T-helper 17 cell (primary cell): Measurements from ENCODE around the gene CEPT1. TPM values are rescaled to one million over a fixed set of nuclear protein-coding genes. Genes with fewer than 3 reads are reported as not detected.

Experiments
- ATAC-seq: fragments of 150-1000 bp; cut with Tn5 transposase; 2 replicates; pipeline ENCODE4 v1.10.0; 2021; ENCODE audit warnings: mild to moderate bottlenecking, moderate library complexity
- DNase-seq, 3 donors: peaks; one replicate each; pipeline versions ENCODE4 v3.0.0 to v3.0.0-alpha.2; 2020 to 2021
- H3K9me3 ChIP-seq: one replicate; pipeline ENCODE4 v1.7.0; 2013; ENCODE audit warnings: low read length, mild to moderate bottlenecking; ENCODE audit not compliant: control insufficient read depth, poor library complexity, severe bottlenecking
- H3K27ac Mint-ChIP-seq: one replicate; pipeline ENCODE4 v1.8.0; 2022; ENCODE audit warnings: mild to moderate bottlenecking, moderate library complexity, mixed read lengths
- H3K27me3 Mint-ChIP-seq: one replicate; pipeline ENCODE4 v1.8.0; 2022; ENCODE audit warnings: mixed read lengths
- H3K36me3 Mint-ChIP-seq: one replicate; pipeline ENCODE4 v1.8.0; 2022; ENCODE audit warnings: low read depth, mixed read lengths
- H3K4me1 Mint-ChIP-seq: one replicate; pipeline ENCODE4 v1.8.0; 2022; ENCODE audit warnings: mild to moderate bottlenecking, mixed read lengths
- H3K4me3 Mint-ChIP-seq: one replicate; pipeline ENCODE4 v1.8.0; 2022; ENCODE audit warnings: mild to moderate bottlenecking, moderate library complexity, mixed read lengths
- total RNA-seq, 4 donors: library from RNA in 2 of 4; stranded (reverse) in 2 of 4; gene quantifications; one replicate each; pipeline ENCODE4 v1.2.3 and lab custom pipeline; 2022 to 2026

The CEPT1 gene
- total RNA-seq, 2 donors from 2014 or later = 24.5 TPM

DNA sequence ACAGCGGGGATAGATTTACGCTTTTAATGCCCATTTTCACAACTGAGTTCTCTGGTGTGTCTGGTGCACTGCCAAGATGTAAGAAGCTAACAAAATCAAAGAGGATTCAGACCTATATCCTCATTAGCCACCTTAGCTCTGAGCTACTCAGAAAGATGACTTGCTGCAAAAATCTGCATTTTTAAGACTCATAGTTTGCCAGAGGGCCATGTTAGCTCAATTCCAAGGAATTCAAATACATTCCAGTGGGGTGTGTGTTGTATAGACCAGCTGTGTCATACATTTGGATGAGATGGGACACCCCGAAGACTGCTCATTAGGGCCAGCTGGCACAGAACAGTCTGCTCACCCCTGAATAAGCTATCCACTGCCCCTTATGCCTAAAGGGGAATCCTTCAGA is 51.5 kb downstream of the CEPT1 start:
- H3K27ac Mint-ChIP-seq = peak overlapping the region; percentile 98
- no peaks in the 10 kb centered on the region for H3K27me3 Mint-ChIP-seq
- H3K4me1 Mint-ChIP-seq = peaks cover 85% of the 10 kb centered on the region
- no peaks in the 10 kb centered on the region for H3K9me3 ChIP-seq
- peaks cover 27% of the 10 kb centered on the region for H3K36me3 Mint-ChIP-seq
- peak overlapping the region; percentile 69 for H3K4me3 Mint-ChIP-seq
- DNase-seq (no peak), ATAC-seq (no peak)

DNA sequence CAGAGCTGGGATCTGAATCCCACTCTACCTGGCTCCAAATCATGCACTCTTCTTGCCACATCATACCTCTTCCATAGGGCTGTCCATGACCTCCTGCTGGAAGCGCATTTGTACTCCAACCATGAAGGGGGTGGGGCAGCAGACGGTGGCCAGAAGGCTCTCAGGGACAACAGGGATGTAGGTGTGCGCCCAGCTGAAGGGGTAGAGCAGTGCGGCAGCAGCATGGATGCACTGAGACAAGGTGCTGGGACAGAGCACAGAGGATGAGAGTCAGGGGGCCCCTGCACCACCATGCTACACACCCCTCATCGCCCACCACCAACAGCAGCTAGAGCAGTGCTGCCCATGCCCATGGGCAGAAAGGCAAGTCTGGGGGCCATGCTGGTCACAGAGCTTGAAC is 52.1 kb downstream of the CEPT1 start:
- DNase-seq (no peak), ATAC-seq (no peak)
- no peaks in the 10 kb centered on the region for H3K9me3 ChIP-seq
- H3K27me3 Mint-ChIP-seq = no peaks in the 10 kb centered on the region
- H3K36me3 Mint-ChIP-seq = peaks cover 28% of the 10 kb centered on the region
- H3K4me3 Mint-ChIP-seq = peak overlapping the region; percentile 69
- H3K4me1 Mint-ChIP-seq = peaks cover 87% of the 10 kb centered on the region
- H3K27ac Mint-ChIP-seq = peak overlapping the region; percentile 98

DNA sequence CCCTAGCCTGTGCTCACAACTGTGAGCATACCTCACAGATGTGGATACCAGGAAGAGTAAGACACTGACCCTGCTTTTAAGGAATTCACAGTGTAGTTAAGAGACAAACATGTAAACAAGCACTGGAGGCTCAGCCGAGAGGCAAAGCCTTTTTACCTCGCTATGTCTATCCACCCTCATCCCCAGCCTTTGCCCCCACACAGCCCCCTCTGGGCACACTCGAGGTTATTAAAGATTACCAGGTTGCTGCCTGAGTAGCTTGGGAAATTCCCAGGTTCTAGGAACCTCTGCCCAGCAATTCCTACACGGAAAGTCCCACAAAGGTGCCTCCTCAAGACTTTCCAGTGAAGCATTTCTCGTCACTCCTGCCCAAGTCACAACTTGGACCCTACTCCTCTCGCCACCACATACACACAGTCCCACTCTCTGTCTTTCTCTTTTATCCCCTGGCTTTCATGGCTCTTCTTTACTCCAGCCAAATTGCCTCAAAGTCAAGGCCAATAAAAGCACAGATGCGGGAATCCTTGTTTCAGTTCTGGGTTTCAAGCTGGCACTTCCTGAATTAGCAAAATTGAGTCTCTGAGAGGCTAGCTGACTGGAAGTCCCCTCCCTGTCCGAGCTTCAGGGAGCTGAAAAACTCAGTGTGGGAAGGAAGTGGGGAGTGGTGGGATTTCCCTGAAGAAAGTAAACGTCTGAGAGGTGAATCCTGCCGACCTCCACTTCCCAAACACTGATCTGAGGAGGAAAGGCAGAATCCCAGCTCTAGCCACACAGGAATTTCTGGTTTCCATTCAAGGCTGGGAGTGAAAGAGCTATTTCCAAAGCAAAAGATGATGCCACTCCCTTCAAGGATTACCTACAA is 52.9 kb downstream of the CEPT1 start:
- ATAC-seq (peak; percentile 73), DNase-seq (peak in 1 of 3 donors; percentile 34)
- H3K4me1 Mint-ChIP-seq = peaks cover 92% of the 10 kb centered on the region
- H3K9me3 ChIP-seq = no peaks in the 10 kb centered on the region
- H3K27ac Mint-ChIP-seq = peak overlapping the region; percentile 98
- peak overlapping the region; percentile 81 for H3K4me3 Mint-ChIP-seq
- H3K27me3 Mint-ChIP-seq = no peaks in the 10 kb centered on the region
- H3K36me3 Mint-ChIP-seq = peaks cover 34% of the 10 kb centered on the region

DNA sequence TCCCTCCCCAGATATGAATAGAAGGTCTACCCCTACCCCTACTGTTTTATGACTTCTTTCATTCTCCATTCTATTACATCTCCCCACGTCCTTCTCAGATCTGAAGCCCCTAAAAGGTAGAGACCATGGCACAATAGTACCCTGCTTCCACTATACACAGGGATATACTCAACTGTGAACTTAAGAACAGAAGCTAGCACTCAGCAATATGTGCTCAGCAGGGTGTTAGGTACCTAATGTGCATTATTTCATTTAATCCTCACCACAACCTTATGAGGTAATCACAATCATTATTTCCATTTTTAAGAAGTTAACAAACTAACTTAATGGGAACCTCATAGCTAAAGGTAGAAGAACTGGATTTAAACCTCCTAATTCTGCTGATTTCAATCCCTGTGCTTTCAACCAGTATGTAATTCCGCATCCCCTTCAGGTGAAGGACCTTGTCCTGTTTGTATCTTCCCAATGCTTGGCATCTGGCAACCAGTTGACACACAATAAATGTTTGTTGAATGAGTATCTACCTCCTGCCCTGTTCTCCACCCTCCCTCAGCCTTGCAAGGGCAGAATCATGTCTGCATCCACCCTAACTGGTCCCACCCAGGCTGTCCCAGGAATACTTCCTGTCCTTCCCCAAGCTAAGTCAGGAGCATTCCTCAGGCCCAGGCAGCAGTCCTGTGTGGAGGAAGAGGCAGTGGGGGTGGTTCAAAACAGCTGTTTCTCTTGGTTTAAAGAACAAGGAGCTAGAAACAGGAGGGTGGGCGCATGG is 53.9 kb downstream of the CEPT1 start:
- Mint-ChIP-seq H3K27me3 (no peaks in the 10 kb centered on the region), H3K4me1 (peaks cover 86% of the 10 kb centered on the region), H3K4me3 (peak overlapping the region; percentile 81), H3K27ac (peak overlapping the region; percentile 98), H3K36me3 (peaks cover 34% of the 10 kb centered on the region)
- ATAC-seq (no peak), DNase-seq (no peak)
- H3K9me3 ChIP-seq = no peaks in the 10 kb centered on the region

DNA sequence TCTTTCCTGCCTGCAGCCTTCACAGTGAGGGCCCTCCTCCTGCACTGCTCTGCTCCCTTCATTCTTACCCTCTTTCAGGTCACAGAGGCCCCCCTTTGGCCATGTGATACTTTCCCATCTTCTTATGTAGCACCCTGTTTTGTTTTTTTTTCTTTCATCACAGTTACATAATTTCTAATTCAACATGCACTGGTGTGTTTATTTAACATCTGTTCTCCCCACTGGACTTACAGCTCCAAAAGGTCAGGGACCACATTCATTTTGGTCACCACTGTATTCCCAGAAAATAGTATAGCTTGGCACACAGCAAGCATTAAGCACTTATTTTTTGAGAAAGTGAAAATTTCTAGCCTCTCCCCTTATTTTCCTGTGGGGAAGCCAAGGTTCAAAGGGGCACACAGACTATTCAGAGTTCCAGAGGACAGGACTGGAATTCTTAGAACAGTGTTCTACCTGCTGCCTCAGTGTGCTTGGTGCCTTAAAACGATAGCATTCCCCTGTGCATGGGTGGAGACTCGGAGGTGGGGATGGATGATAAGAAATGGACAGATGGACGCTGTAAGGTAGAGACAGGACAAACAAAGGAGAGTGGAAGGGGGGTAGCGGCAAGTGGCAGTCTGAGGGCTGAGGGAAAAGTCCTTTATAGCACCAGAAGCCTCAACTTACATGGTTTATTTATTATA is 55.1 kb downstream of the CEPT1 start:
- Mint-ChIP-seq H3K4me1 (peaks cover 80% of the 10 kb centered on the region), H3K27ac (peak overlapping the region; percentile 98), H3K27me3 (no peaks in the 10 kb centered on the region), H3K4me3 (peak overlapping the region; percentile 98), H3K36me3 (peaks cover 33% of the 10 kb centered on the region)
- DNase-seq = no peak
- H3K9me3 ChIP-seq = no peaks in the 10 kb centered on the region
- no peak for ATAC-seq

DNA sequence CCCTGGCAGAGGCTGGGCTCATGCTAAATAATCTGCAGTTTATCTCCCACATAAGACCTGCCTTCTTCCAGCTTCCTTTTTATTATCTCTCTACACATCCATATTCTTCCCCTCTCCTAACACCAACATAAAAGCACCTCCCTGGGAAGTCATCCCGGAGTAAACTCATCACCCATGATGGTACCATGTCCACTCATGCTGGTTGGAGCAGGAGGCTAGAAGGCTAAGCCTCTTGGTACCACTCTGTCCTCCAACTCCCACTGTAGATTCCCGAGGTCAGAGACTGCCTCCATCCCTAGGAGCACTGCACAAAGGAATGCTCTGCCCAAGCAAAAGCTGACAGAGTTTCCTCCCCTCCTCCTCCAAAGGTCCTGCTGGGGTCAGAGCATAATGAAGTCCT is 56.2 kb downstream of the CEPT1 start:
- Mint-ChIP-seq H3K27me3 (no peaks in the 10 kb centered on the region), H3K4me3 (peak overlapping the region; percentile 98), H3K27ac (peak overlapping the region; percentile 98), H3K4me1 (peaks cover 77% of the 10 kb centered on the region), H3K36me3 (peaks cover 31% of the 10 kb centered on the region)
- ATAC-seq (no peak), DNase-seq (no peak)
- H3K9me3 ChIP-seq = no peaks in the 10 kb centered on the region

DNA sequence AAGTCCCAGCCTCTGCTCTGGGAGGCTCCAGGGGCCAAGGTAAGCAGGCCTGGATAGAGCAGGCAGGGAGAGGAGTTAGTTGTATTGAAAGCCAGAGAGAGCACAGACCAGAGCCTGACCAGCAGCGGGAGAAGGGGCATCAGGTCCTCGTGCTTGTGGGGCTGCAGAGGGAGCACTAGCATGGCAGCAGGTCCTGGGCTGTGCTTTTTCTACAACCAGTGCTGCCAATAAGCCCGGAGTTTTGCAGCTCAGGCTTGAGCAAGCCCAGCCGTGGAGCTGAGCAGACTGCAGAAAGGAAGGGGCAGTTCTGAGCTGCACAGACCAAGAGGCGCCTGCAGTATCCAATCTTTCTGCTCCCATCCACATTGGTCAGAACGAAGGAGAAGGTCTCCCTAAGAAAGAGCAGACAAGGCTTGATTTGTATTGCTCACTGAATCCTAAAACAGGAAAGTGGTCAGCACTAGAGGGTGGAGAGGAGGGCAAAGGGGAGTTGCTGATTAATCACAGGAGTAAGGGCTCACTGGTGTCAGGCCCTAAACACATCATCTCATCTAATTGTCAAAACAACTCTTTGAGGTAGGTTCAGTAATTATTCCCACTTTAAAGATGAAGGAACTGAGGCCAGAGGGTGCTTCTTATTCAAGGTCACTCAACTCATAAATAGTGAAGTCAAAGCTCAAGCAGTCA is 57.7 kb downstream of the CEPT1 start:
- Mint-ChIP-seq H3K27me3 (no peaks in the 10 kb centered on the region), H3K27ac (peak overlapping the region; percentile 98), H3K4me3 (peak overlapping the region; percentile 98), H3K4me1 (peaks cover 70% of the 10 kb centered on the region), H3K36me3 (peaks cover 31% of the 10 kb centered on the region)
- ATAC-seq = peak; percentile 50
- no peaks in the 10 kb centered on the region for H3K9me3 ChIP-seq
- peak in 2 of 3 donors; percentile 42 to 53 for DNase-seq

DNA sequence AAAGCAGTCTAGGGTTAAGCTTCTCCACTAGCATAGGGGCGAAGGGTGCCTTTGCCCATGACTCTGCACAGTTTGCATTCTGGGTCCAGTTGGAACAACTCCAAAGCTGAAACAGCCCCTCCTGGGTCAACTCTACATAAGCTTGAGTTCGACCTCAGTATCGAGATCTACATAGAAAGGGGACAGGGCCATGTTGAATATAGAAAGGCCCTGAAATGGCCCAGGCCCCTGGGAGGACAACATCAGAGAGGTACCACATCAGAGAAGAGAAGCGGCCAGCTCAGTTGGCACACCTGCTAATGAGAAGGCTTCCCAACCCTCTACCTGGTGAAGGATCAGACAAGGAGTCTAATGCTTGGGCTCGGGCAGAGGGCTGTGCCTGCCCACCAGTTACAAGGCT is 58.8 kb downstream of the CEPT1 start:
- no peak for DNase-seq
- H3K27ac Mint-ChIP-seq = peak overlapping the region; percentile 98
- no peak for ATAC-seq
- H3K4me3 Mint-ChIP-seq = peak overlapping the region; percentile 98
- peaks cover 63% of the 10 kb centered on the region for H3K4me1 Mint-ChIP-seq
- no peaks in the 10 kb centered on the region for H3K27me3 Mint-ChIP-seq
- peaks cover 24% of the 10 kb centered on the region for H3K36me3 Mint-ChIP-seq
- H3K9me3 ChIP-seq = no peaks in the 10 kb centered on the region

DNA sequence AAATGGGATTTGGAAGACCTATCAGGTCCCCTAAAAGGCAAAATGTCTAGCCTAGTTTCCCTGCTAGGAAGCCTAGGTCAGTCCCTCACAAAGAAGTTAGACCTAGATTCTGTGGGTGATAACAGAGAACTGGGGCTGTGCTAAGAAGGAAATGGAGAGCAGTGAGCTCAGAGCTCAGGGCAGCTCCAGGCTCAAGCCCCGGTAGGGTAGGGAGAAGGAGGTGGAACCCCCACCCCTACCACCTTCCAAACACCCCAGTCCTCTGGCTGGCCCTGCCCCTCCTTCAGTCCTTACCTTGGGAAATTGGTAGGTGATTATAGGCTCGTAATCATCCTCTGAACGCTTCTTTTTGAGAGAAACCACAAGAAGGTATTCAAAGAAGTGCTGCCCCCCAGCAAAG is 59.3 kb downstream of the CEPT1 start:
- peak; percentile 26 for ATAC-seq
- peaks cover 24% of the 10 kb centered on the region for H3K36me3 Mint-ChIP-seq
- H3K27ac Mint-ChIP-seq = peak overlapping the region; percentile 98
- peak overlapping the region; percentile 98 for H3K4me3 Mint-ChIP-seq
- peaks cover 58% of the 10 kb centered on the region for H3K4me1 Mint-ChIP-seq
- H3K9me3 ChIP-seq = no peaks in the 10 kb centered on the region
- no peak for DNase-seq
- H3K27me3 Mint-ChIP-seq = no peaks in the 10 kb centered on the region

DNA sequence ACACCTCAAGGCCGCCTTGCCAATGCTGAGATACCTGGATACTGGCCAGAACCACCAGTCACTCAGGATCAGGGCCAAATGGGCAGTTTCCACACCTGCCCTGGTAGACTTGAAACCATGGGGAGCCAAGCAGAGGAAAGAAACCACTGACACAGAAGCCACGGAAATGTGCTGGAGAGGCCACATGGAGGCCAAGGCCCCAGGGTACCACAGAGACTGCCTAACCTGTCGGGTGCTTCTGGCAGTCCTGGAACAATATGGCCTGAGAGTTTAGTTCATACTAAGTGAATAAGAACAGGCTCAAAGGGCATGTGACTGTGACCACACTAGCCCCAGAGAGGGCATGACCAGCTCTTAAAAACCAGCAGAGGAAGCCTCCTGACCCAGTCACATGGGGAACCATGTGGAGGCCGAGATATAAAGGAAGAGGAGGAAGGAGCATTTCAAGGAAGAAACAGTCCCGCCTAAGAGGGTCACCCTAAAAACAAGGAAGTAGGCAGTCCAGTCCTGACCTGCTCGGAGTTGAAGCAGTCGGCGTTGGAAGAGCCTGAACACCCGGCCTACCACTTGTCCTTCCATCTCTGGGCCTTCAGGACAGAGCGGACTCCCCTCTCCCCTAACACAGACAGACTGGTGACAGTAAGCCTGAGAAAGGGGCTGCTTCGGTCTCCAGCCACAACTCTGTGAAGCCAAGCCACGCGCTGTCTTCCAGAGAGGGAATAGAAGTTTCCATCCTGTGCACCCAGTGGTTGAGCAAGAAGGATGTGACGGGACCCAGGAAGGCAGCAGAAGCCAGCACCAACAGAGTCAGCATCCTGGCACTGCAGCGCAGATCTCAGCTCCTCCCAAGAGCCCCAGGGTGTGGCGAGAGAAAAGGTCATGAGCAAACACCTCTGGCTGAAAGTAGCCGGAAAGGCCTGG is 60.1 kb downstream of the CEPT1 start, which contains the start of gene DENND2D:
Gene DENND2D, minus strand, starts transcription at position 766 of the 921 bp plus-strand sequence. Its CDS starts 187 bp downstream, at position 579.
- Mint-ChIP-seq H3K4me3 (peak within 1 kb of the TSS; percentile 98), H3K27ac (peak within 1 kb of the TSS; percentile 98), H3K36me3 (peaks cover 21% of the 10 kb centered on the region), H3K27me3 (no peaks in the 10 kb centered on the region), H3K4me1 (peaks cover 56% of the 10 kb centered on the region)
- H3K9me3 ChIP-seq = no peaks in the 10 kb centered on the region
- DNase-seq (no peak), ATAC-seq (peak; percentile 20)

DNA sequence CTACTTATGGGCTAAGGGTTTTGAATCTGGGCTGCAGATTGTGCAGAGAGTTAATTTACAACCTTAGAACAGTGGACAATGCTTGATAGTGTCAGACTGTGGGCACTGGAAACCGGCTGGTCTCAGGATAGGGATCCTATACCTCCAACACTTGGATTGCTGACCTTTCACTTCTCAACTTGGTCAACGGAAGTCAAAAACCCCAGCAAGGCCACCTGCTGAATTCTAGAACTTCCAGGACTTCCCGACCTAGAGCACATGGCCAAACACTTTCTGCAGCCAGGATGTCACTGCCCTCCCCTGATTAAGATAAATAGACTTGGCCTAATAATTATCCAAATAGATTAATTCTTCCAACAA is 60.8 kb downstream of the CEPT1 start:
- peaks cover 55% of the 10 kb centered on the region for H3K4me1 Mint-ChIP-seq
- ATAC-seq (no peak), DNase-seq (no peak)
- H3K27me3 Mint-ChIP-seq = no peaks in the 10 kb centered on the region
- H3K9me3 ChIP-seq = no peaks in the 10 kb centered on the region
- peak overlapping the region; percentile 98 for H3K27ac Mint-ChIP-seq
- H3K4me3 Mint-ChIP-seq = peak overlapping the region; percentile 98
- peaks cover 18% of the 10 kb centered on the region for H3K36me3 Mint-ChIP-seq
